ENCODE measurements around the gene NOL3.

Gene NOL3

GRCh38 chr16:67173323-67173722 is 3.0 kb downstream of the NOL3 start:
- FAIRE-seq: no peak

GRCh38 chr16:67173808-67174705 is 3.7 kb downstream of the NOL3 start:
- FAIRE-seq: no peak

- no peak for FAIRE-seq
Observed at GRCh38 chr16:67174706-67175231, 4.4 kb downstream of the NOL3 start.

- no peak for FAIRE-seq
Observed at GRCh38 chr16:67176662-67177061, 6.3 kb downstream of the NOL3 start.

GRCh38 chr16:67177743-67178699 is 7.7 kb downstream of the NOL3 start:
- no peak for FAIRE-seq

- no peak for FAIRE-seq
Observed at GRCh38 chr16:67179421-67180080, 9.2 kb downstream of the NOL3 start.

- FAIRE-seq: no peak
Observed at GRCh38 chr16:67180166-67180565, 9.8 kb downstream of the NOL3 start.

- FAIRE-seq: no peak
Observed at GRCh38 chr16:67181346-67181745, 11.0 kb downstream of the NOL3 start.

GRCh38 chr16:67182288-67182687 is 11.9 kb downstream of the NOL3 start:
- FAIRE-seq: no peak

GRCh38 chr16:67183284-67183626 is 12.9 kb downstream of the NOL3 start:
- FAIRE-seq: no peak

- peak; percentile 97 for FAIRE-seq
Observed at GRCh38 chr16:67183627-67184452, 13.5 kb downstream of the NOL3 start, which contains the start of gene MATCAP1. Gene MATCAP1, minus strand, starts transcription at chr16:67183963. Its CDS starts 3,353 bp downstream, at chr16:67180610.

- no peak for FAIRE-seq
Observed at GRCh38 chr16:67184453-67184994, 14.2 kb downstream of the NOL3 start.

- FAIRE-seq: peak; percentile 84
Observed at GRCh38 chr16:67184995-67185650, 14.8 kb downstream of the NOL3 start.

GRCh38 chr16:67185651-67186134 is 15.4 kb downstream of the NOL3 start:
- no peak for FAIRE-seq

GRCh38 chr16:67186550-67186950 is 16.2 kb downstream of the NOL3 start:
- FAIRE-seq: no peak

- no peak for FAIRE-seq
Observed at GRCh38 chr16:67187175-67187890, 17.0 kb downstream of the NOL3 start.

GRCh38 chr16:67188323-67188722 is 18.0 kb downstream of the NOL3 start:
- no peak for FAIRE-seq

GRCh38 chr16:67188798-67189197 is 18.5 kb downstream of the NOL3 start:
- FAIRE-seq: no peak

- no peak for FAIRE-seq
Observed at GRCh38 chr16:67190041-67190440, 19.7 kb downstream of the NOL3 start, which contains the start of gene EXOC3L1. Gene EXOC3L1, minus strand, starts transcription at chr16:67190136. Its CDS starts 460 bp downstream, at chr16:67189676.

Measured in G401.6 (cell line).